HG02885 (cell line): ENCODE measurements around the gene AP1G1.
"Not testable (repeated sequence)": the region's sequence is repeated elsewhere in the genome, so short reads cannot be mapped to it uniquely, and the experiment has no call there.

Experiments
- ATAC-seq: cut with Tn5 transposase; IDR thresholded peaks from one replicate; pipeline ENCODE4 v1.9.1; 2021; ENCODE audit warnings: mild to moderate bottlenecking; ENCODE audit not compliant: unreplicated experiment, poor library complexity

Gene AP1G1

DNA sequence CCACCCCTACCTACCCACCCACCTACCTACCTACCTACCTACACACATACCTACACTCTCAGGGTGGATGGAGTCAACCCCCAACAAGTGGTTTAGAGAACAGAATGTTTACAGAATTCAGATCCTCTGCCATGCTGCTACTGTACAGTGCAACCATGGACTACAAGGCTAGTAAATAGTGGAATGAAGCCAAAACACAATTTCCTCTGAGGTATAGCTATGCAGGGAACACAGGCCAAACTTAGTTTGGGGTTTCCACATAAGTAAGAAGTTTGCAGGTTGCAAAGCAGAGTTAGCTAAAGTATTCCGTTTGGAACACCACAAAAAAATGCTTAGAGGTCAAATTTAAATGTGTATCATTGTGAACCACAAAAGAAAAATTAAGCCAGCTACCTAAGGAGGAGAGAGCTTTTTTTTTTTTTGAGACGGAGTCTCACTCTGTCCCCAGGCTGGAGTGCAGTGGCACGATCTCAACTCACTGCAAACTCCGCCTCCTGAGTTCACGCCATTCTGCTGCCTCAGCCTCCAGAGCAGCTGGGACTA, 2.7 kb upstream of the AP1G1 start:
- no peak for ATAC-seq

DNA sequence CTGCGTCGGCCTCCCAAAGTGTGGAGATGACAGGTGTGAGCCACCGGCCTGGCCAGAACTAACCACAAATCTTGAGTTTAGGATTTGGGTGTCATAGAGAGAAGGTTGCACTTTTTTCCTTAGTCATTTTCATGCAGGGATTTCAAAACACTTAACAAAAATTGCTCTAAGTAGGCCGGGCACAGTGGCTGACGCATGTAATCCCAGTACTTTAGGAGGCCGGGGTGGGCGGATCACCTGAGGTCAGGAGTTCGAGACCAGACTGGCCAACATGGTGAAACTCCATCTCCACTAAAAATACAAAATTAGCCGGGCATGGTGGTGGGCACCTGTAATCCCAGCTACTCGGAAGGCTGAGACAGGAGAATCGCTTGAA, 1.5 kb upstream of the AP1G1 start:
- ATAC-seq = not testable (repeated sequence)

- peak; percentile 41 for ATAC-seq
Measured at GRCh38 chr16:71807905-71808592, 585 bp downstream of the AP1G1 start.

DNA sequence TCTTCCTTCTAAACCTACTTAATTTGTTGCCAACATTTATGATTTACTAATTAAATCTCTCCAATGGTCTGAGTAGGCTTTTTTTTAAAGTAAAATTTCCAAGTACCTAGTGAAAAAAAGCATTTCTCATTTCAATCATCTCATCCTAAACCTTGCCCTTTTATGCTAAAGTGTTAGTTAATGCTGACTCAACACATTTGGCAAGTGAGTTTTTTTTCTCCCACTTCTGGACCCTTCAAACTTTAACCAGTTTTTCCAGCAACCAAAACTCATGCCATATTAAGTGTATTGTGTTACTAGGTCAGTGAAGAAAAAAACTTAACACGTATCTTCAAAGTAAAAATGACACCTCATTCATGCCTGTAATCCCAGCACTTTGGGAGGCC, 5.3 kb downstream of the AP1G1 start:
- ATAC-seq = no peak

DNA sequence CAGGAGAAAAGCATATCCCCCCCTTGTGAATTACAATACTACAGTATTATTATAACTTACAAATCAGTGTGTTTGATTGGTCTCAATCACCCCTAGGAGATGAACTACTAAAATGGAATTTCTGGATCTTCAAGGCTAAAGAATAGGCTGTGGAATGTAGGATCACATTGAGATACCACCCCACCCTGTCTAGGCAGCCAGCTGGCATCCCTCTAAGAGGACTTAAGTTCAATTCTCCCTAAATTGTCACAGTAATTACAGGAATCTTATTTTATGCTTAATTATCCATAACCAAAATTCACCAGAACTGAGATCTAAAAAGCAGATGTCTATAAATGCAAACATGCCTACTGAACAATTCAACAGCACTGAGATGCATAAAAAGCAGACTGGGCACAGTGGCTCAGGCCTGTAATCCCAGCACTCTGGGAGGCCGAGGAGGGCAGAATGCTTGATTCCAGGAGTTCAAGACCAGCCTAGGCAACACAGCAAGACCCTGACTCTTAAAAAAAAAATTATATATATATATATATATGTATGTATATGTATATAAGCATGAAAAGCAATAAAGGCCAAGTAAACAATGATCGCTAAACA, 12.0 kb downstream of the AP1G1 start:
- ATAC-seq = no peak

GRCh38 chr16:71794943-71795342, 13.7 kb downstream of the AP1G1 start:
- no peak for ATAC-seq

DNA sequence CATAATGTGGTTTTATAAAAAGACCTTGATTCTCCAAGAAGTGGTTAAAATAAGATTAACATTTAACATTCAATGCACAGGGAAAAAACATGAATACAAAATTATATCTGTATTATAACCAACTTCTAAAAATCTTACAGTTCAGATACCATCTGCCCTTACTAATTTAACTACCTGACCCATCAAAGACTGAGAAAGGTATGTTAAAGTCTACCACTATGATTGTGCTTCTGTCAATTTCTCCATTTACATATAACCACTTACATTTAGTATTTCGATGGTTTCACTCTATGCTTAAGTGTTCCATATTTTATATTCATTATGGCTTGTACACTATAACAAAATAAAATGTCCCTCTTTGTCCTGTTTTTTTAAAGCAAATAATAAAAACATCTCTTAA, 14.6 kb downstream of the AP1G1 start:
- ATAC-seq = no peak

DNA sequence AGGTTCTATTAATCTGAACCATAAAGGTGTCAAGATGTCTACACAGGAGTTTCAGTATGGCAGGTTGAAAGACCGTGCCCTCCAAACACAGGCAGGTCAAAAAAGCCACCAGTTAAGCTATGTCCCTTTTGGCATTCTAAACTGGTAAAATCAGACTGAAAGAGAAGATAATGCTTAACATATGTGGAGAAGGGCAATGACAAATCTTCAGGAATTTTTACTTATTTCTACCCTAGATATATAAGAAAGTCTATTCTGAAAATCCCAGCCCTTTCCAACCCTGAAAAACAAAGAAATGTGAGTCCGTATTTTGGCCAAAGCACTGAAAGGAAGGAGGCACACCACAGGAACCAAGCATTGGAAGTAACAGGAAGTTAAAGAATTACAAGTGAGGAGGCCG, 16.5 kb downstream of the AP1G1 start:
- no peak for ATAC-seq

DNA sequence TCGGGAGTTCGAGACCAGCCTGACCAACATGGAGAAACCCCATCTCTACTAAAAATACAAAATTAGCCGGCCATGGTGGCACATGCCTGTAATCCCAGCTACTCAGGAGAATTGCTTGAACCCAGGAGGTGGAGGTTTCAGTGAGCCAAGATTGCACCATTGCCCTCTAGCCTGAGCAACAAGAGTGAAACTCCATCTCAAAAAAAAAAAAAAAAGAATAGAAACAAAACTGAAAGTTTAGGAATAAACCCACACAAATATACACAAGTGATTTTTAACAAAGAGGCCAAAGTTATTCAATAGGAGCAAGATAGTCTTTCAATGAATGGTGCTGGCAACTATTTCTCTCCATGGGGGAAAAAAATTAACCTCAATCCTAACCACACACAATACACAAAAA, 18.3 kb downstream of the AP1G1 start:
- ATAC-seq = not testable (repeated sequence)

- ATAC-seq = no peak
Measured at GRCh38 chr16:71789136-71789535, 19.5 kb downstream of the AP1G1 start.

GRCh38 chr16:71788578-71788977, 20.1 kb downstream of the AP1G1 start:
- ATAC-seq = no peak

DNA sequence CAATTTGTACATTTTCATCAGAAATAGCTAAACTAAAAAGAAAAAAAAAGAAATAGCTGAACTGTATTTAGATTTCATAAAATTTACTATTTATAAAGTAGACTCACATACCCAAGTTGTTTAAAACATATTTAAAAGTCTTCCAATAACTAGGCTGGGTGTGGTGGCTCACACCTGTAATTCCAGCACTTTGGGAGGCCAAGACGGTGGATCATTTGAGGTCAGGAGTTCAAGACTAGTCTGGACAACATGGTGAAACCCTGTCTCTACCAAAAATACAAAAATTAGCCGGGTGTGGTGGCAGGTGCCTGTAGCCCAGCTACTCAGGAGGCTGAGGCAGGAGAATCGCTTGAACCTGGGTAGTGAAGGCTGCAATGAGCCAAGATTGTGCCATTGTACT, 23.5 kb downstream of the AP1G1 start:
- ATAC-seq = not testable (repeated sequence)

- ATAC-seq = no peak
Measured at GRCh38 chr16:71784093-71784492, 24.5 kb downstream of the AP1G1 start.

GRCh38 chr16:71781741-71782140, 26.9 kb downstream of the AP1G1 start:
- no peak for ATAC-seq

GRCh38 chr16:71780521-71781089, 28.0 kb downstream of the AP1G1 start:
- ATAC-seq = no peak

GRCh38 chr16:71778780-71779179, 29.9 kb downstream of the AP1G1 start:
- ATAC-seq = no peak

- ATAC-seq = no peak
Measured at GRCh38 chr16:71777329-71777728, 31.3 kb downstream of the AP1G1 start.

GRCh38 chr16:71775949-71776348, 32.7 kb downstream of the AP1G1 start:
- ATAC-seq = no peak

- ATAC-seq = no peak
Measured at GRCh38 chr16:71771571-71771970, 37.1 kb downstream of the AP1G1 start.

GRCh38 chr16:71769222-71769621, 39.4 kb downstream of the AP1G1 start:
- no peak for ATAC-seq

DNA sequence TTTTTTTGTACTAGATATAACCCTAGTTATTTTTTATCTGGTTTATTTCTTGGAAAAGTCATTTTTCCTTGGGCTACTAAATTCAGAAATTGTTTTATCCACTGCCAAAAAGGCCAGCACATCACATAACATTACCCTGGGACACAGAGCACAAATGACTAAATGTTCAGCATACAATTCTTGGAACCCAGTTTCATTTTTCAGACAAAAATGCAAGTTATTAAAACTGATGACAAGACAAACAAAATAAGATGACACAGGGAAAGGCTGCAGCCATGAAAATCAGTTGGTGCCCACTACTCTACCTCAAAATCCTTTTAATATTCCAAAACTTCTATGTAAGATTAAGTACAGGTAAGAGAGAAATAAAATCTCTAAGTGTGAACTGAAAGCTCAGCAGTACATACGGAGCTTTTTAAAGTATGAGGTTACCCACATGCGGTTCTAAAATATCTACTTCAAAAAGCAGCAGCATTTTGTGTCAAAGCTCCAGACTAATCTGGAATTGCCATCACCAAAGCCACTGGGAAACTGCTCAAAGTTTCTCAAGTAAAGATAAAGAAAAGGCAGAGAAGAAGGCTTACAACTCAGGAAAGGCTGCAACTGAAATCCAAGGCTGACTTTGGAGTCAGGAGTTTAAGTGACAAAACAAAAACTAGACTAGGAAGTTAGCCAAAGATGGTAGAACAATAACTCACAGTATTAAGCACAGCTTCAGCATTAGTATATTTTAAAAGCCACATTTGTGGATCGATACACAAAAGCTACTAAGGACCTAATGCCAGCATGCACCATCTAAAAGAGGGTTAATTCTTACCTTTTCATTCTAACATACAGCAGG, 41.4 kb downstream of the AP1G1 start:
- no peak for ATAC-seq
